Activated CD8-positive, alpha-beta memory T cell treated with anti-CD3 and anti-CD28 coated beads for 24 hours (primary cell): ENCODE data around the gene ZBTB20.

Experiments
- DNase-seq: peaks from one replicate; pipeline ENCODE4 v3.0.0-alpha.2; 2020

The ZBTB20 gene

DNA sequence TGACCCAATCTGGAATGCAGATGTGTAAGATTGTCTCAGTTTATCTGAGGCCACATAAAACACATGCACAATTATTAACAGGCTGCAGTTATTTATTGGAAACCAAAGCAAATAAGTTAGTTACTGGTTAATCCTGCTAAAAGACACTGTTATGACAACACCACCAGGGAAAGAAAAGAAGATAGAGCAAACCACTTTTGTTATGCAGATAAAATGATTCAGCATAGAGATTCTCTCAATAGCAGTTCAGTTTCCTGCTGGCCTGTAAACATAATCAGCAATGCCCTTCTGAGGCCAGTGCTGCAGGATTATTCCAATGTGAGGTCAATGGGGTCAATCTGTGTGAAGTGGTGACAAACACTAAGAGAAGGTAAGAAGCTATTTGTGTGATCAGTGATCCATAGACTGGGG lies 244.4 kb downstream of the ZBTB20 start:
- no peak for DNase-seq

DNA sequence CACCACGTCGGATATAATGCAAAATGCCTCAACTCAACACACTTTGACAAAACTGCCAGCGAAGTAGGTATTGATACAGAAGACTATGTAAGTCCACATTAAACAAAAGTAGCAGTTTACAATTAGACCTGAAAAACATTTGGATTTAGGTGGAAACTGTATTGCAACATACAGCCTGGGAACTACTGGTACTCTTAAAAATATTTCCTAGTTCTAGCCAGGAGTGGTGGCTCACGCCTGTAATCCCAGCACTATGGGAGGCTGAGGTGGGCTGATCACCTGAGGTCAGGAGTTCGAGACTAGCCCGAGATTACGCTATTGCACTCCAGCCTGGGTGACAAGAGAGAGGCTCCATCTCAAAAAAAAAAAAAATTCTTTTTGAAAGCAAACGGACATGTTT lies 246.2 kb downstream of the ZBTB20 start:
- DNase-seq: no peak

DNA sequence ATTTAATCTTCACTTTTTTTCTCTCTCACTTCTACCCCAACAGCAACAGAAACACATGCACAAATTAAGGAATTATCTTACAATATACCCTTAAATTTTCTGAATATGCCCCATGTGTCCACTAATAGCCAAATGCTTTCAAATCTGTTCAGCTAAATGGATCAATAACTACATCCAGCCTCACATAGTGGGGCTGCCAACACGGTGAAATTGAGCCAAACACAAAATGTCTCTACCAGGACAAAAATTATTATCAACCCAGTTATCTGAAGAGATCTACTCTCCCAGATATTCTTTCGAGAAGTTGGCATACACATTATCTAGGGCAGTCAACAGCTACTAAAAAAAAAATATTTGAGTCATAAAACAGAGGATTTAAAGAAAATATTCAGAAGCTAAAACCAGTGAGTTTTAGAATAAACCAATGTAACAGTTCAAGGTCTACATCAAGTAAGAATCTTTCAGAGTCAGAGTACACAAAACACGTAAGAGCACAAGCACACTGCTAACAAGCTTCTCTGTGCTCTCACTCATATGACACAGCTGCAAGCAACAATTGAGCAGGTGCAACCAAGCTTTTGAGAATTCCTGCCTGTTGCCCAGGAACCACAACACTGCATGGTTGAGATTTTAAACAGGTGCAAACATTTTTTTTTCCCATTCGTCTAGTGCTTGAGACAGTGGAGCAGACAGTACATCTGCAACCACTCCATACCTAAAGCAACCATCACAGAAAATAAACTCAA lies 247.7 kb downstream of the ZBTB20 start:
- DNase-seq: no peak

DNA sequence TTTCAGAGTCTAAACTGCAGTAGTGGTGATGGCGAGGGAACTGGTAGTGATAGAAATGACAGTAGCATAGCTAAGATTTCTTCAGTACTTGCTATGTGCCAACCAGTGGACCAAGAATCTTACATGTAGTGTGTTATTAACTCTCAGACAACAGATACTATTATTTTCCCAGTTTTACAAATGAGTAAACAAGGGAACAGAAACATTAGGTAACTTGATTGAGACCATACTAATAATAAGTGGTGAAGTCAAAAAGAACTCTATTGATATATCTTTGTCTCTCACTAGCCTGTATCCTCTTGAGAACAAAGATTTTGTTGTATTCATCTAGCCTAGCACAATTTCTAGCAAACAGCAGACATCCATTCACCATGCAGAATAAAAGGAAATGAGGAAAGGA lies 250.1 kb downstream of the ZBTB20 start:
- no peak for DNase-seq

DNA sequence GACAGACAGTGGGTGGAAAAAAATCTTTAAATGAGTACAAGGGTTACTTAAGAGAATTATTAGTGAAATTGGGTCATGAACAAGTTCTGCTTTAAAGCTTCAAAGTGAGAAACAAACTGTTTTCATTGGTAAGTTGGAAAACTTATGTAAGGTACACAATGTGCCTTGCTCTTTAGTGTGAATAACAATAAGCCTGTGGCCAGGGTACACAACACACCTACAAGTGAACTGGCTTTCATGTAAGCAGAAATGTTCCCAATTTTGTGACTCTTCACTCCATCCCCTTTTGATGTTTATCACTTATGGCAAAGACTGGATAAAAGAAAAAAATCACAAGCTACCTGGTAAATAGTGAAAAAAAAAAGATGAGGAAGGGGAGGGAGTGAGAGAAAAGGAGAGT lies 253.7 kb downstream of the ZBTB20 start:
- DNase-seq: no peak

DNA sequence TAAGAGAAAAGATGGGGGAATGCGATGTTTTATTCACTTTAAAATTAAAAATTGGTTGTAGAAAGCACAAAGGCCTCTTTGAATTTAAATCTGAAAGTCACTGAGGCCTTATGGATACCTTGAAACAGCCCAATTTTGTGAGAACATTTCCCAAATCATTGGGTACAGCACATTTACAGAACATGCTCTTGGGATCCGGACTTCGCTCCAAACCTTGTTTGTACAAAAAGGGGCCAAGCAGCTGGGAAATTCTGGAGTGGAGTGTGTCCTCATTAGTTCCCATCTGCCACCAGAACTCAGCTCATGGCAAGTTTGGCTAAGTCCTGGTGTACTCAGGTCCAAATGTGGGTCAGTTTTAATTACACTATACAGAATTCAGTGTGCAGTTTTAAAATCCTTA lies 254.2 kb downstream of the ZBTB20 start:
- DNase-seq: no peak

DNA sequence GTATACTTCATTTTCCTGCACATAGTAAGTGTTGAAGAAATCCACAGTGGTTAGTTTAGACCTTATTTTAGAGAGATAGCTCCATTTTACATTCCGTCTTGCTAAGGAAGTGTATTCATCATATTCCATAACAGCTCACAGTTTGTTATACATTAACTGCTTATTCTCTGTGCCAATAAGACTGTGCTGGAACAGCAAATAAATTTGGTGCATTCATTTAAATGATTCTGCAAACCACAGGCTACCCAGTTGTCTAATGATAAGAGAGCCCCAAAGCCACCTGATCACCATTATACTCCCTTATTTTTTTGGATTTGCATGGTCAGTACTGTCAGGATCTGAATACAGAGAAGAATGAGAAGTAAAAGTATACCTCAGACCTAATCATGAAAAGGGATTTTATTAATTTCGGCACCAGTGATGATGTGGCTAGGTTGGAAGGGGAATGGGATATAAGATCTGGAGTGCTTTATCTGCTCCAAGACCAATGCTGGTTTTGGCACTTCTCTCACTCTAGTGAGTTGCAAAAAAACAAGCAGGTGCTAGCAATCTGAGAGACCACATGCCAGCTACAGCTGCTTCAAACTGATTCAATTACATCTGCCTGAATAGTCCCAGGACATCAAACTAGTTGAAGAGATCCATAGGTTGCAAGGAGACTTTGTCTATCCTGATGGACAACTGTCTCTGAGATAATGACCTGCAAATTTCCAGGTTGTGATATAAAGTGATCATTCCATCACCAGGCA lies 254.8 kb downstream of the ZBTB20 start:
- no peak for DNase-seq

DNA sequence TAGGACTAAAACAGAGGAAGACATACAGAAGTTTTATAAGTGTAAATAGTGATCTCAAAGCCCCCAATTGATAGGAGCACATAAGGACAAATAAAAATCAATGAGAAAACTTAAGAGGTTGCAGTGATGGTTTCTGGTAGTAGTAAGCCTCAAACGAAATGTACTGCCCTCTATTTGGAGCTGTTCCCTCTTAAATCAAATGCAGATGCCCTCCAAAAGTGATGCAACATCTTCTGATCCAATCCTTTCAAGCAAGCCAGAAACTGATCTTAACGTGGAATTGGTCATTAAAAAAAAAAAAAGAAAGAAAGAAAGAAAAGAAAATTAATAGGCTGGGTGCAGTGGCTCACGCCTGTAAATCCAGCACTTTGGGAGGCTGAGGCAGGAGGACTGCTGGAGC lies 259.3 kb downstream of the ZBTB20 start:
- no peak for DNase-seq

DNA sequence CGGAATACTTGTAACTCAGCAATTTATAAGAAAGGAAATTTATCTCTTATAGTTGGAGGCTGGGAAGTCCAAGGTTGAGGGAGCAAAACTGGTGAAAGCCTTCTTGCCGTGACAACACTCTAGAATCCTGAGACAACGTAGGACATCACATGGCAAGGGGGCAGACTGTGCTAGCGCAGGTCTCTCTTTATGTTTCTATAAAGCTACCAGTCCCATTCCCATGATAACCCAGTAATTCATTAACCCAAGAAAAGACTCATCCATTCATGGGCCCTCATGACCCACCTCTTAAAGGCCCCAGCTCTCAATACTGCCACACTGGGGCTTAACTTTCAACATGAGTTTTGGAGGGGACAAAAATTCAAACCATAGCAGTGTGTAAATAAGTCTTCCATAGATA lies 260.2 kb downstream of the ZBTB20 start:
- no peak for DNase-seq

DNA sequence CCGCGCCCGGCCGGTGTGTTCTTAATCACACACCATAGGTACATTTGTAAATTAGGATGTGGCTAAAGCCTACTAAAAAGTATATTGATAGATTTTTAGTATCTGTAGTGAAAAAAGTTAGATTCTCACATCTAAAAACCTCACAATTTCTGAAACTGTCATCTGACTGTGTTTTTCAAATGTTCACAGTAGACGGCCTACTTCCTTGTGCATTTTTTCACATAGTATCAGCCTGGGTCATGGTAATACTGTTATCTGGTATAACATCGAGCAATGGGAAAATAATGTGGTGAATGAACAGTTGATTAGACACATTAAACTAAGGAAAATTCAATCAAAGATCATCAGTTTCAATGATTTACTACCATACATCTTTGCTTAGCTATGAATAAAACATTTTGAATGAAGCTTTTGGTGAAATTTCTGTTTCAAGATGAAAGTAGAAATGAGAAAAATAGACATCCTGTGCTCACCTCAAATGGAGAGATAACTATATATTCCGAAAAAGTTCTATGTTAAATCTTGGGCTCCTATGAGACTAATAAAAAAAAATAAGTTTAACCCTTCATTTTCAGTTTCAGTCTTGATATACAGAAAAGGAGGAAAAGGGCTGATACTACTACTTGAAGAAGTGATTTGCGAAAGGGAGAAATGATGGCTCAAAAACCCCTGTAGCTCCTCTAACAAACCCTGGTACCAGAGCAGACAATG lies 262.7 kb downstream of the ZBTB20 start:
- no peak for DNase-seq

DNA sequence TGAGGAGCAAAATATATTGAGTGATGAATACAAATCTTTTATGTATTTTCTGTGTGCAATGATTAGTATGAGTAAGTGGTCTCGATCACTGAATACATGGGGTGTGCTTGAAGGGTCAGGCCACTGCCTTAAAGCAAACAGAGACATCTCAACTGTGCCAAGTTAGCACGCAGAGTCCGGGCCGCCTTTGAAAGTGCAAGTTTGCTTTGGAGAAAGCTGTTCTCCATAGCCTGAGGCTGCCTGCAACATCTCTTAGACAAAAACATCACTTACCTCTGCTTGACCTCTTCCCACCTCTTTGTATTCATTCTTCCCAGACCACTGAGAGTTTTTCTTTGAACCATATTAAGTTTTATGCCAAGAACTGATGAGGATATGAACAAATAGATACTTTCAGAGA lies 267.0 kb downstream of the ZBTB20 start:
- no peak for DNase-seq

DNA sequence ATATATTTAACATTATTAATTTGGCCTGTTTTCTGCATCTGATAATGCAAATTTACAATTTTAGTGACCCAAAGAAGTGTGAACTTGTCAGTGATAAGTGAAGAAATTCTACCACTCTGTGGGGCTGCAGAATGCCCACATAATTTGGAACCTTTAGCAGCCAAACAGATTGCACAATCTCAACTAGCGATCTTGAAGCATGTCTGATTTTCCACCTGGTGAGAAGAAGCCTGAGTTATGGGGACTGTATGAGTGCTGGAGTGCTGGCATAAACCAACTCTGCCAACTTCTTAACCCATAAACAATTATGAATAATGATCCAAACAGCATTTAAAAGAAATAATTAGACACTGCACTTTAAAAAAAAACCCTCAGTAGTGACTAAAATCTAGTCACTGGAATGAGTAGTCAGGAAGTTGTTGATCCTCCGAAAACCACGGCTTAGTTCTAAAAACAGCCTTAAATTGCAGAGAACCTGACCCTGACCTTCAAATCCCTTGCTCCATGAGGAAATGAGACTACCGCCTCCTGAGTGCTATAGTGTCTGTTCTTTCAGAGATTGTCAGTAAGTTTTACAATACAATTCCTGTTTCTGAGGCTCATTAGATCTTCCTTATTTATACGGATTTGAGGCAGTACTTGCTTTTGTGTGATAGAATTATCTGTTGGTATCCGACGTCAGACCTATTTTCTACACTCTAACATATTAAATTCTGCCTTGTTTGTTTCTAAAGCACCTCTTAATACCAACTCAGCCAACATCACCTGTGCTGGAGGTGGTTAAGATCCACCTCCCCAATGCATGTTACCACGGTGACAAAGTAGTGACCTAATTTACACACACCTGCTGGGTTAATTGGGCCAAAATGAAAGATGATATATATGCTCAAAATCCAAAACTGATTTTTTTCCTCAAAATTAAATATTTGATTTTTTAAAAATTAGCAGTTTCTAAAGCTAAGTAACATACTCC lies 267.7 kb downstream of the ZBTB20 start:
- no peak for DNase-seq

DNA sequence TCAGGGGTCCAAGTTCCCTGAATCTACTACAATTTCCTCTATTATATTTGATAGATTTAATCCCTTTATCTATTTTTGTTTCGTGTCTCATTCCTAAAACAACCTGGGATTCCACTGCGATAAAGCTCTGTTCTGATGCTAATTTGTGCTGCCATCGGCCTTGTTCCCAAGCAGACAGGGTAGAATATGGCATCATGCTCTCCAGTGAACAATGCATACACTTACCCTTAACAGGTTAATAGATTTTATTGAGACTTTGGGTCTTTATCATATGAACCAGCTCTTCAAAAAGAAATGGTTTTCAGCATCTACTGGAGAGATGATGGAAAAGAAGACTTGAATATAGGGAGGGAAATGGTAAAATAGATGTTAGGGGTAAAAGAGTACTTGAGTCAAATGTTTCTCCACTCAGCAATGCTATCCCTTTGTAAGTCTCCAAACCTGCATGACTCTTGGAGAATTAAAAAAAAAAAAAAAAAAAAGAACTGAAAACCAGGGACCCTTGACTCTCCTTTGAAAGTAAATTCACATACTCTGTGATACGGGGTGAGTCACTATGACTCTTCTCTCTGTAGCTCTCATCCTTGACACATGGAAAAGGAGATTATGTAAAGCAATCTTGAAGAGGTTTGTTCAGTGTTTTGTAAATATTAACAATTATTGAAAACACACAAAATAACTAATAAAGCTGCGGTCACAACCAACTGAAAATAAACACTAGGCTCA lies 268.8 kb downstream of the ZBTB20 start:
- no peak for DNase-seq

DNA sequence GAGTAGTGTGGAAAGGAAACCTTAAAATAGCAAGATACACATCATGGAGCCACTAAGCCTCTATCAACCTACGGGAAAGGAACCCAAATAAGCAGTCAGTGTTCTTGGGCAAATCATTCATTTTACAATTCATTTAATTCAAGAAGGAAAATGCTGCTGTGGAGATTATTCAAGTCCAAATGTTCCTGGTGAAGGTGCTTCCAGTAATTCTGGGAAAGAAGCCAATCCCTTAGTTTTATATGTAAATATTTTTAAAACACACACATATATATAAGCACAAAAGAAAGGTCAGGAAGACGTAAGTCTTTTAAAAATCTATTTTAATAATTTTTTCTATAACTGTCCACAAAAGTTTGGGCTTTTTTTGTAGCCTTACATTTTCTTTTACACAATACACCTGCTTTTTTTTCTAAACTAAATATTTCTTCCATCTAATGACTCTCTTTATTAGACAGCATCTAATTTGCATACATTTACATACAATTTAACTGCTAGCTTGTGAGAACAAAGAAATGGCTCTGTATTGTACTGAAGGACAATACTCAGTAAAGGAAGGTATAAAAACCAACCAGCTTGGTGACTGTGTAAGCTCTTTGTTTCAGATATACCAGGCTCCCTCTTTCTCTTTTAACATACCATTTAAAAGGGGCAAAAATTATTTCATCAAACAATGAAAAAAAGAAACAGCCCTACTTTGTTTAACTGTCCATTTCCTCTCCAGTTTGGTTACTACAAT lies 269.5 kb downstream of the ZBTB20 start:
- DNase-seq: no peak

DNA sequence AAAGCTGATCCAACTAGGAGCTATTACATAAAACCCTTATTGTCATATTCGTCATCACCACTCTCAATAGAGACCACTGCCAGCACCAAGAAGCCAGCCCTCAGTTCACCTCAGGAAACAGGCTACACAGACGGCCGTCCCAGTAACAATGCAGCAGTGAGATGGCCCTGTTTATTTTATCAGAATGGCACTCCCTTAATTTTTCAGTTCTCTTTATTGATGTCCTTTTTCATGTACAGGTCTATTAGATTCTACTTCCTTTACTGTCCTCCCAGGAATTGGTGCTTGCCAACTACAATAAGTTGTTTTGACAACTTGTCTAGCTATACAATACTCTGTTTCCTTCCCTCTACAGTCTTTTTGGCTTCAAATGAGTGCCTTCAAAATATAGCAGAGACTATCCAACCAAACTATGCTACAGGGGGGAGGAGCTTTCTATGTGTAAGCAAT lies 272.5 kb downstream of the ZBTB20 start:
- no peak for DNase-seq

DNA sequence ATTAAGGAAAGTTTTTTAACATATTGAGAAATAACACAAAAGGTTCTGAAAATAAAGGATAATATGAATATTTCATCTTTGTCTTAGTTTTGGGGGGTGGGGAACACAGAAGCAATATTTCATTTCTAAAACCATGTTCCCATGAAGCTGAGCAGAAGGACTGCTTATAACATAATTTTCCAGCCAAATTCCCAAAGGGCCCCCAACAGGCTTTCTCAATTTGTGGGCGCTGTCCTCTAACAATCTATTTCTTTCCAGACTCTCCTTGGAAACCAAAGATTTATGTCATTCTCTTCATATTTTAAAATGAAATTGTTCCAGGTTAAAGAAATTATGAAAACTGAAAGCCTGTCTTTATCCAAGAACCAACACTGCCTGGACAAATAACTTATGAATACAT lies 273.5 kb downstream of the ZBTB20 start:
- no peak for DNase-seq

DNA sequence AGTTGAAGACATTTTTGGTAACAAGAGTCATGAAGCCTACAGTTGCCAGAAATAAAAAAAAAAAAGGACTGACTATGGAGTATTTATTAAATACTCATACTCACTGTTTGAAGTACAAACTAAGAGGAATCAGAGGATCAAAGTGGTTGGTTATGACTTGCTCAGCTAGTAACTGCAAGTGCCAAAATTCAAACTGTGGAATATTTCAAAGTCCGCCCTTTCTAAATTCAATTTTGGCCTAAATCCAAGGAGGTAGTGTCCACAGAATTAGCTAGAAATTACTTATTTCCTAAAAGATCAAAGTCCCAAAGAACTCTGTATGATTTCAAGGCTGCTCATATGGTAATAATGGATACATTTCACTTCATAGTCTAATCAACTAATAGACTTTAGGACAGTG lies 274.5 kb downstream of the ZBTB20 start:
- DNase-seq: no peak

DNA sequence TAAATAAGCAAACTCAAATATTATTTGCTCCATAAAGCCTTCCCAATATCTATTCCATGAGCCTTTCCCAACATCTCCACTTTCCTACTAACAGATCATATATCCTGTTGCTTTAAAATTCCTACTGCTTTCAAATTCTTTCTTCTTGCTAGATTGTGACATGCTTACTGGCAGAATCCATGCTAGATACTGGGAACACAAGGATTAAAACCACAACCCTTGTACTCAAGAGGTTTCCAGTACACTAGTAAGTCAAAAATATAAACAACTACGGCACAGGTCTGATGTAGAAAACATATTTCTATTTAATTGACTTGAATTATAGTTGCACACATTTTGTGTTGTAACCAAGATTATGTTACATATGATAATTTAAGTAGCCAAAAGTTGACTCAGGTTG lies 275.0 kb downstream of the ZBTB20 start:
- no peak for DNase-seq

DNA sequence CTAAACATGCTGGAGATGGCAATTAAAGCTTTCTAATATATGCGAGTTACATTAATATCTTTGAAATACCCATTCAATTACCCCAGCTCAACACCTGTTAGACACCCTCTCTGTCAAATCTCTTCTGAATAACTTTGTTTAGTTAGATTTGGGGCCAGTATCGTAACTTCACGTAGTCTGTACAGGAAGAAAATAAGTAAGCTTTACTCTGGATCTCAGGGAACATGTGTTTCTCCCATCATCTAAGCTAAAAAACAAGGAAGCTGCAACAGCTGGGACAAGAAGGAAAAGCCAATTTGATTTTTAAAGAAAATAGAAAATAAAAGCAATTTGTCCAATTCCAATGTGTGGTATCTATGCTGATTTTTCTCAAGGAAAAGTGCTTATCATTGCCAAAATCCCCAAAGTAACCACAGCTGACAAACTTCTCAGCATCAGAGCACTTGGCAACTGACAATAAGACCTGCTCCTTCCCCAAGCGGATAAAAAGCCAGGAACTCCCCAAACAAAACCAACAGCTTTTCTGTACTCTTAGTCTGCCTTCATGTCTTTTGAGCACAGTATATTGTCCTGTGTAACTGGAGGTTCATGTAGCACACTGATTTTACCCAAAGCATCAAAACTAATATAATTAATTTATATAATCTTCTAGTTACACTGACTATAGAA lies 279.1 kb downstream of the ZBTB20 start:
- no peak for DNase-seq

DNA sequence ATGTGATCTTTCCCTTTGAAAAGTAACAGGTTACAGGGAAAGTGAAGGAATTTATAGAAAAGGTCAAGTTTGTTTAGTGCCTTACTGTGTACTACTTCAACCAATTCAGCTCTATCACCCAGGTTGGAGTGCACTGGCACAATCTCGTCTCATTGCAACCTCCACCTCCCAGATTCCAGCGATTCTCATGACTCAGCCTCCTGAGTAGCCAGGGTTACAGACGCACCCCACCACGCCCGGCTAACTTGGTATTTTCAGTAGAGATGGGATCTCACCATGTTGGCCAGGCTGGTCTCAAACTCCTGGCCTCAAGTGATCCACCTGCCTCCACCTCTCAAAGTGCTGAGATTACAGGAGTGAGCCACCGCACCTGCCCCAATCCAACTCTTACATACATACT lies 279.7 kb downstream of the ZBTB20 start:
- DNase-seq: no peak

DNA sequence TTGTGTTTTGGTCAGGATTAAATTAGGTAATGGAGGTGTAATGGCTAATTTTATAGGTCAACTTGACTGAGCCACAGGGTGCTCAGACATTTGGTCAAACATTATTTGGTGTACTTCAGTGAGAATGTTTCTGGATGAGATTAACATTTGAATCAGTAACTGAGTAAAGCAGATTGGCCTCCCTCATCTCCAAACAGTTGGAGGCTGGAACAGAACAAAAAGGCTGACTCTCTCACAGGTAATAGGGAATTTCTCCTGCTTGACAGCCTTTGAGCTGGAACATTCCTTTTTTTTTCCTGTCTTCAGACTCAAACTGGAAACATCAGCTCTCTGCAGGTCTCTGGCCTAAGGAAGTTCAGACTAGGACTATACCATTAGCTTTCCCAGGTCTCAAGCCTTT lies 280.7 kb downstream of the ZBTB20 start:
- DNase-seq: no peak
